ENCODE data around the gene SPECC1.

GRCh38 chr17:20010936-20011335 lies 1.8 kb downstream of the SPECC1 start:
- TF ChIP-seq CTCF (IDR thresholded peaks at IDR 0.05) (no peak), POLR2A (IDR thresholded peaks at IDR 0.05) (no peak)
